Testis (tissue), 2 donors: ENCODE data around the gene CLOCK.

ENCODE experiments used
- CTCF ChIP-seq, 3 experiments: fragments of 450-650 bp in 2 of 3; fragments of 200-600 bp in 1 of 3; sonication (generic) in 1 of 3; IDR thresholded peaks; one replicate each; pipeline ENCODE4 v1.5.1; 2016 to 2019; ENCODE audit warnings: antibody characterized with exemption in 3 of 3, mild to moderate bottlenecking in 2 of 3, moderate library complexity in 1 of 3
- POLR2A ChIP-seq: fragments of 450-650 bp; IDR thresholded peaks from one replicate; pipeline ENCODE4 v1.6.1; 2017; ENCODE audit warnings: antibody characterized with exemption, mild to moderate bottlenecking, moderate library complexity

DNA sequence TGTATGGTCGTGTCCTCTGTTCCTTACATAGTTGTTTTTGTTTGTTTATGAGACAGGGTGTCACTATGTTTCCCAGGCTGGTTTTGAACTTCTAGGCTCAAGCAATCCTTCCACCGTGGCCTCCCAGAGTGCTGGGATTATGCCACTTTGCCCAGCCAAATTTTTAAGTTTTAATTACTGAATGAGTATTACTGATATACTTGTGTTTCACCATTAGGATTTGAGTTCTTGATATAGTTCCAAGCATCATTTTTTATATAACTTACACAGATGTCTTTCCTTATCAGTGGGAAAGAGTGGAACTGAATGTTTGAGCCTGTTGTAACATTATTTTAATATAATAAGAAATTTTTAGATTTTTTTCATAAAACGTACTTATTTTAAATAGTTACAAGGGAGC, 130.5 kb downstream of the CLOCK start:
- TF ChIP-seq CTCF (IDR thresholded peaks at IDR 0.05) (no peak), POLR2A (no peak)
